HG02852 (cell line): ENCODE measurements around the gene SPTB.
A peak's percentile ranks its signal among the peaks of the same experiment; 100 is the strongest.
"Not testable (repeated sequence)": the region's sequence is repeated elsewhere in the genome, so short reads cannot be mapped to it uniquely, and the experiment has no call there.

ENCODE experiments used
- ATAC-seq: cut with Tn5 transposase; IDR thresholded peaks from one replicate; pipeline ENCODE4 v1.9.1; 2021; ENCODE audit warnings: mild to moderate bottlenecking, moderate library complexity; ENCODE audit not compliant: unreplicated experiment

Gene SPTB

DNA sequence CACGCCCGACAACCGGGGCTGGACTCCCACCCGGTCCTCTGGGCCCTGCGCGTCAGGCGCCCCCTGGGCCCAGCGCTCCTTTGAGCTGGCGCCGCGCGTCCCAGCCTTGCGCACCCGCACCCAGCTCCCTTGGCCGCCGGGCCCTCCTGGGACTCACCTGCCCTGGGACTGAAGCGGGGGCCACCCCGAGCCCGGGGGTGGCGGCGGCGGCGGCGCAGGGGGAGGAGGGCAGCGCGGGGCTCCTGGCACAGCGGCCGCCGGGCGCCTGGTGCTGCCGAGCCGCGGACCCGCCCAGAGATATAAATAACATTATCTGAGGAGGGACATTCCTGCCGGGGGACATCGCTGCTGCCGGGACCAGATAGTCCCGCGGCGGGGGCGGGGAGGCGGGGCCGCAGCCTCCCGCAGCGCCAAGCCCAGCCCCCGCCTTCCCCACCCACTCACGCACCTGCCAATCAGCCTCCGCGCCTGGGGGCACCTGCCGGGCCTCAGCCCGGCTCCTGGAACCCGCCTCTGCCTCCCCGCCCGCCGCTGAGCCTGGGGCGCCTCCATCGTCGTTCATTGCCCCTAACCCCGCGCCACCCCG, at the start of gene SPTB:
TSS of gene SPTB (minus strand) at position 273 of the 586 bp plus-strand sequence. CDS start 56,813 bp downstream, outside the sequence.
- ATAC-seq, result peak; percentile 47

DNA sequence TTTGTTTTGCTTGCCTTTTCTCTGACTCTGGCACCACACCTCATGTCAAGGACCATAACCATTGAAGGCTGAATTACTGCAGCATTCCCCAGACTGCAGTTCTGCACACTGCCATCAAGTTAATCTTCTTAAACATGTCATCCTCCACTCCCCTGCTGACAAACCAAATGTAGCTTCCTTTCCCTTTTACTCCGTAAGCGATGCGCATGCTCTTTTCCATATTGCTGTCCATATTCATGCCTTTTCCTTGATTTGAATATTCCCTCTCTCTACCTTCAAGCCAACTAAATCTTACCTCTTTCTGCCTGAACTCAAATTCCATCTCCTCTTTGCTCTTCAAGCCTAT, 49.3 kb upstream of the SPTB start:
- no peak for ATAC-seq

GRCh38 chr14:64928239-64929013, 48.7 kb upstream of the SPTB start:
- ATAC-seq, result peak; percentile 92

DNA sequence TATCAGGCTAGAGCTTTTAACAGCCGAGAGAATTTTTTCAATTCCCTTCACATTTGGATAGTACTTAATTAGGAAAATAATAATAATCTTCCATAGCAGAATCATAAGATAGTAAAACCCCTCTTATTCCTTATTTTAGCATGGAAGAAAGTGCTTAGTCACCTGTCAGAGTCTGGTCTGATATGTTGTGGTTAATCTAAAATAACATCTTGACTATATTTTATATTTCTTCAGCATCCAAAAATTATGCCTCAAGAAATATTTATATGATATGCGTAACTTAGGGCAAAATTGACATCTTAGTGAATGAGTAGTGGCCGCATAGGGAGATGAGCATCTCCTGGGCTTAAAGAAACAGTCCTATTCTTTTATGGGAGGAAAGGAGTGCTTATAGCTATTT, 47.3 kb upstream of the SPTB start:
- ATAC-seq, result no peak

GRCh38 chr14:64926398-64926995, 46.8 kb upstream of the SPTB start:
- ATAC-seq, result no peak

- ATAC-seq, result no peak
These were observed 43.3 kb upstream of the SPTB start for GRCh38 chr14:64923015-64923414.

DNA sequence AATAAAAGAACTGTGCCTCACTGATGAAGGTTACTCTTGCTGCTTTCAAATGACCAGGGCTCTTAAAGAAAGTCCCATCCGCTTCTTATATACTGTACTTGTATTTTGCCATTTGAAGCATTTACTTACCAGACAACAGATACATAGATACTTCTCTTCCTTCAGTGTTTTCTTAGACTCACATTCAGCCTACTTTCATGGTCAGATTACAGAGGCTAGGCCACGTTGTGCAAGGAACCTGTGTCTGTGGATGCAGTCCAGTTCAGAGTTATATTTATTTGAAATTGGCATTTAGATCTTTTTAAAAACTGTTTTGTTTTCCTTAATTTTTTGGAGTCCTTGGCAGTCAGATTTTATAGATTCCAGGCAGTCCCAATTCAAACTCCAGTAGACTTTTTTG, 40.8 kb upstream of the SPTB start:
- no peak for ATAC-seq

DNA sequence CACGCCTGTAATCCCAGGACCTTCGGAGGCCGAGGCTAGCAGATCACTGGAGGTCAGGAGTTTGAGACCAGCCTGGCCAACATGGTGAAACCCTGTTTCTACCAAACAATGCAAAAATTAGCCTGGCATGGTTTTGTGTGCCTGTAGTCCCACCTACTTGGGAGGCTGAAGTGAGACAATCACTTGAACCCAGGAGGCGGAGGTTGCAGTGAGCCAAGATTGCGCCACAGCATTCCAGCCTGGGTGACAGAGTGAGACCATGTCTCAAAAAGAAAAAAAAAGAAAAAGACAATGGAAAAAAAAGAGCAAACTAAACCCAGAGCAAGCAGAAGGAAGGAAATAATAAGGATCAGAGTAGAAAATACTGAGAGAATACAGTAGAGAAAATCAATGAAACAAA, 39.9 kb upstream of the SPTB start:
- ATAC-seq, result no peak

GRCh38 chr14:64919215-64919614, 39.5 kb upstream of the SPTB start:
- no peak for ATAC-seq

GRCh38 chr14:64918216-64918615, 38.5 kb upstream of the SPTB start:
- no peak for ATAC-seq

DNA sequence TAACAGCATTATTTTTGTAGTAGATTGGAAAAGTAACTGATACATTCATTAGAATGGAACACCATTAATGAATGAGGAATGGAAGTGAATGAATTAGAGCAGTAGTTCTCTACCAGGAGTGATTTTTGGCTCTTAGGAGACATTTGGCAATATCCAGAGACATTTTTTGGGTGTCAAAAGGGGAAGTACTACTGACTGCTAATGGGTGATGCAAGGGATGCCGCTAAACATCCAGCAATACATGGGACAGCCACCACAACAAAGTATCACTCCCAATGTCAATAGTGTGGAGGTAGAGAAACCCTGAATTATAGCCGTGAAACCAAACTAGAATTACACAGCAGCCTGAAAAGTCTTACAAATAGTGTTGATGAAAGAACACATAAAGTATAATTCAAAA, 36.1 kb upstream of the SPTB start:
- no peak for ATAC-seq

DNA sequence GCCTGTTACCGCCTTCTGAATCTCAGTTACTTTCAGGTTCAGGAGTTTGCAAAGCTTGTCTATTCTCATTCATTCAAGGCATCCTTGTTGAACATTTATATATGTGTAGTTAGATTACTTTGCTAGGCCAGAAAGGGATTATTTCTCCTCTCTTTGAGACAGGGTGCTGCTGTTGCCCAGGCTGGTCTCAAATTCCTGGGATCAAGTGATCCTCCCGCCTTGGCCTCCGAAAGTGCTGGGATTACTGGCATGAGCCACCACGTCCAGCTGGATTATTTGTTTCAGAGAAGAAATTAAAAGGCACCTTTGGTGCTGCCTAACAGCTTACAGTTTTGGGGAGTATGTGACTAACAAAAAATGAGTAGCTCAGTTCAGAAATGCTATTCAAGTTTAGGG, 35.3 kb upstream of the SPTB start:
- no peak for ATAC-seq

GRCh38 chr14:64914237-64915028, 34.7 kb upstream of the SPTB start, which contains the start of gene CHURC1:
CHURC1 (plus strand) TSS chr14:64914455; CDS start chr14:64914496, 41 bp downstream.
- ATAC-seq, result peak; percentile 89

- not testable (repeated sequence) for ATAC-seq
These were observed 33.8 kb upstream of the SPTB start for GRCh38 chr14:64913477-64913876.

DNA sequence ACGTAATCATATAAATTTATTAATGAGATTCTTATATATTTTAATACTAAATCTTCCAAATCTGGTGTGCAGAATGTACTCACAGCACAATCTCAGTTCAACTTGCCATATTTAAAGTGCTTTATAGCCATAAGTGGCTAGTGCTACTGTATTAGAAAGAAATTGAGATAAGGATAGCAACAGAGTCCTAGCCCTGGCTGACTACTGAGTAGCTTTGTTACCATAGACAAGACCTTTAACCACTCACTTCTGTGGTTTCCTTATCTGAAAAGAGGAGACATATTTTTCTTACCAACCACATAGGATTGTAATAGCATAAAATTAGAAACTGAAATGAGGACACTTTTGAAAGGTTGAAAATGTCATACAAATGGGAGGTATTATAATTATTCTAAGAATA, 32.6 kb upstream of the SPTB start:
- no peak for ATAC-seq

DNA sequence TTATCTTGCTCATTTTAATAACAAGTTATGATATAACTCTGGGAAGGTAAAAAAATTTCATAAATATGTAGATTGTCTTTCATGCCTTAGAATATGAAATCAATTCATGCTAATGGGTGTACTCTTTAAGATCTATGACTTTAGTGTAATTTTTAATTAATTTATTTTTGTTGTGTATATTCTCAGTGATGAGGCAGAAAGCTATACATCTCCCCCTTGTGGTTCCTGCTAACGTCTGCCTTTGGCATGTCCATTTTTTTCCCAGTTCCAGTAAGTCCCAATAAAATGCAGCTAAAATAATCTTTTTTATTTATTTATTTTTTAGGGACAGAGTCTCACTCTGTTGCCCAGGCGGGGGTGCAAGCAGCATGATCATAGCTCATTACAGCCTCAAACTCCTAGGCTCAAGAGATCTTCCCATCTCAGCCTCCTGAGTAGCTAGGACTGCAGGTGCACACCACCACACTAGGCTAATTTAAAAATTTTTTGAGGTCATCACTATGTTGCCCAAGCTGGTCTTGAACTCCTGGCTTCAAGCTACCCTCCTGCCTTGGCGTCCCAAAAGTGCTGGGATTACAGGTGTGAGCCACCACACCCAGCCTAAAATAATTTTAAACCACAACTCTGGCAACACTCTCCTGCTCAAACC, 31.3 kb upstream of the SPTB start:
- ATAC-seq, result no peak

GRCh38 chr14:64906022-64906421, 26.3 kb upstream of the SPTB start:
- no peak for ATAC-seq

GRCh38 chr14:64899958-64900357, 20.3 kb upstream of the SPTB start:
- ATAC-seq, result no peak

GRCh38 chr14:64891839-64892375, 12.2 kb upstream of the SPTB start:
- no peak for ATAC-seq

DNA sequence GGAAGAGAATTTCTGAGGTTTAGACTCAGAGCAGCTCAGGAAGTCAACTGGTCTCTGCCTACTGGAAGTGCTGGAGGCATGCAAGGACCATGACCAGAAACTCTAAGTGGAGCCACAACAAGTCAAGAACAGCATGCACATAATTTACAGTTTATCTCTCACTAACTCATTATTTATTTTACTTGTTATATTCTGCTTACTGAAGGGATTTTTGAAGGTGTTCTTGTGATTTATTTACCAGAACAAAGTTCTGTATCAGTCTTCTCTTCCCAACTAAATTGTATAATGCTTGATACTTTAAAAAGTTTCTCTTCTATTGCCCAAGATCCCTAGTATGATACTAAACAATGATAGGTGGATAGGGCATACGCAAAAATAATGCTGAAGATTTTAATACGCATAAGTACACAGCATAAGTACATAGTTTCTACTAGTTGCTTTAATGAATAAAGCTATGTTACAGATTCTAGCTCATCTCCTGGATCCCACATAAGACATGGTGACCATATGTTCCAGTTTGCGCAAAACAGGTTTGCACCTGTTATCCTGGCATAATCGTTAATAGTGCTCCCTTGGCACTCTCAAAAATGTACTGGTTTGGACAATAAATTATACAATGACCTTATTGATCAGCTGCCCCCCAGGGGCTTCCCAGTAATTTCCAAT, 11.6 kb upstream of the SPTB start:
- ATAC-seq, result no peak
